ENCODE data around the gene MORC3. TPM values are rescaled to one million over a fixed set of nuclear protein-coding genes. Genes with fewer than 3 reads are reported as not detected.
"Not testable (repeated sequence)": the region's sequence is repeated elsewhere in the genome, so short reads cannot be mapped to it uniquely, and the experiment has no call there.

Gene MORC3, protein sequence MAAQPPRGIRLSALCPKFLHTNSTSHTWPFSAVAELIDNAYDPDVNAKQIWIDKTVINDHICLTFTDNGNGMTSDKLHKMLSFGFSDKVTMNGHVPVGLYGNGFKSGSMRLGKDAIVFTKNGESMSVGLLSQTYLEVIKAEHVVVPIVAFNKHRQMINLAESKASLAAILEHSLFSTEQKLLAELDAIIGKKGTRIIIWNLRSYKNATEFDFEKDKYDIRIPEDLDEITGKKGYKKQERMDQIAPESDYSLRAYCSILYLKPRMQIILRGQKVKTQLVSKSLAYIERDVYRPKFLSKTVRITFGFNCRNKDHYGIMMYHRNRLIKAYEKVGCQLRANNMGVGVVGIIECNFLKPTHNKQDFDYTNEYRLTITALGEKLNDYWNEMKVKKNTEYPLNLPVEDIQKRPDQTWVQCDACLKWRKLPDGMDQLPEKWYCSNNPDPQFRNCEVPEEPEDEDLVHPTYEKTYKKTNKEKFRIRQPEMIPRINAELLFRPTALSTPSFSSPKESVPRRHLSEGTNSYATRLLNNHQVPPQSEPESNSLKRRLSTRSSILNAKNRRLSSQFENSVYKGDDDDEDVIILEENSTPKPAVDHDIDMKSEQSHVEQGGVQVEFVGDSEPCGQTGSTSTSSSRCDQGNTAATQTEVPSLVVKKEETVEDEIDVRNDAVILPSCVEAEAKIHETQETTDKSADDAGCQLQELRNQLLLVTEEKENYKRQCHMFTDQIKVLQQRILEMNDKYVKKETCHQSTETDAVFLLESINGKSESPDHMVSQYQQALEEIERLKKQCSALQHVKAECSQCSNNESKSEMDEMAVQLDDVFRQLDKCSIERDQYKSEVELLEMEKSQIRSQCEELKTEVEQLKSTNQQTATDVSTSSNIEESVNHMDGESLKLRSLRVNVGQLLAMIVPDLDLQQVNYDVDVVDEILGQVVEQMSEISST
- 23.0 and 26.4 TPM in 2 replicates for total RNA-seq (2014; rRNA removed; shearing (Covaris generic))
- 34.3 and 37.8 TPM in 2 replicates for total RNA-seq (2022)
- percentile 81 among the genes with signal in this experiment for Bru-seq, nascent RNA
- BruChase-seq, experiment 1, labeled RNA remaining after a 6-hour chase: percentile 78 among the genes with signal in this experiment
- BruChase-seq, experiment 2, labeled RNA remaining after a 2-hour chase: percentile 77 among the genes with signal in this experiment
- long read RNA-seq, full-length matches to known transcripts: 15 of 30 reads
- long read RNA-seq, partial matches to known transcripts: 5 of 30 reads
- long read RNA-seq, other reads (novel, unspliced or antisense): 10 of 30 reads

DNA sequence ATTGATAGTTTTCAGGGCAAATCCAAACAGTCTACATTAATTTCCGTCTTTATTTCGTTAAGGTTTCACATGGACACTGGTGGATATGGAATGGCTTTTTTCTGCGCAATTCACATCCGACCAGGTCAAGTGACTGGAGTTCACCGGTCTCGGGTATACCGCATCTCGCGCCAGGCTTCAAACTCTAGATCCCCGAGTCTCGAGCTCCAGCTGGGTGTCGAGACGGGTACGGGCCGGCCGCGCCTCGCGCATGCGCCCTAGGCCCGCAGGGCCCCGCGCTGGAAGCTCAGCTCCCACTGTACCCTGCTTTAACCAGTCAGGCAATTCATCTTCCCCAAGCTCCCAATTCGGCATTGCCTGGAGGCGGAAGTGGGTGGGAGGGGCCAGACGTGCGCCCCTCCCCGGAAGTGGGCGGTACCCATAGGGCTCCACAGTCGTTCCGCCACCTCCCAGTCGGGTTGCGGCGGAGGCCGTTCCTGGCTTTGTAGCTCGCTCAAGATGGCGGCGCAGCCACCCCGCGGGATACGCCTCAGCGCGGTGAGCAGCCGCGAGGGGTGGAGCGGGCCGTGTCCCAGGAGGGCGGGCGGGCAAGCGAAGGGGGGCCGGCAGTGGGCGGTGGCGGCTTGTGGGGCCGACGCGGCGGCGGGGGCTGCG, at the start of gene MORC3:
TSS of gene MORC3 (plus strand) at position 431 of the 654 bp plus-strand sequence. CDS start at position 499, 68 bp downstream.
- Histone ChIP-seq H2AFZ (ENCODE audit: low read length) (peak within 1 kb of the TSS; percentile 80), H3K9me2 (ENCODE audit: insufficient read depth, low read length) (no peaks in the 10 kb centered on the region), H3K27ac (ENCODE audit: low read depth, low read length, poor library complexity, severe bottlenecking) (peak within 1 kb of the TSS; percentile 75), H3K79me2 (ENCODE audit: insufficient read depth, low read depth, low read length) (peaks cover 46% of the 10 kb centered on the region), H3K4me3 (ENCODE audit: low read depth, low read length, poor library complexity, severe bottlenecking) (peak within 1 kb of the TSS; percentile 86), H3K4me1 (ENCODE audit: insufficient read depth, low read length, poor library complexity, severe bottlenecking) (peaks cover 28% of the 10 kb centered on the region), H3K36me3 (ENCODE audit: insufficient read depth, low read length) (peaks cover 19% of the 10 kb centered on the region), H3K9me3 (ENCODE audit: low read length) (no peaks in the 10 kb centered on the region), H3K4me2 (ENCODE audit: low read length) (peak within 1 kb of the TSS; percentile 98), H4K20me1 (ENCODE audit: insufficient read depth, low read length) (peaks cover 16% of the 10 kb centered on the region)
- no peak for TF ChIP-seq EZH2phosphoT487 (IDR thresholded peaks at IDR 0.05; ENCODE audit: borderline replicate concordance, low read depth, low read length)
- TF ChIP-seq, protein P1, sequence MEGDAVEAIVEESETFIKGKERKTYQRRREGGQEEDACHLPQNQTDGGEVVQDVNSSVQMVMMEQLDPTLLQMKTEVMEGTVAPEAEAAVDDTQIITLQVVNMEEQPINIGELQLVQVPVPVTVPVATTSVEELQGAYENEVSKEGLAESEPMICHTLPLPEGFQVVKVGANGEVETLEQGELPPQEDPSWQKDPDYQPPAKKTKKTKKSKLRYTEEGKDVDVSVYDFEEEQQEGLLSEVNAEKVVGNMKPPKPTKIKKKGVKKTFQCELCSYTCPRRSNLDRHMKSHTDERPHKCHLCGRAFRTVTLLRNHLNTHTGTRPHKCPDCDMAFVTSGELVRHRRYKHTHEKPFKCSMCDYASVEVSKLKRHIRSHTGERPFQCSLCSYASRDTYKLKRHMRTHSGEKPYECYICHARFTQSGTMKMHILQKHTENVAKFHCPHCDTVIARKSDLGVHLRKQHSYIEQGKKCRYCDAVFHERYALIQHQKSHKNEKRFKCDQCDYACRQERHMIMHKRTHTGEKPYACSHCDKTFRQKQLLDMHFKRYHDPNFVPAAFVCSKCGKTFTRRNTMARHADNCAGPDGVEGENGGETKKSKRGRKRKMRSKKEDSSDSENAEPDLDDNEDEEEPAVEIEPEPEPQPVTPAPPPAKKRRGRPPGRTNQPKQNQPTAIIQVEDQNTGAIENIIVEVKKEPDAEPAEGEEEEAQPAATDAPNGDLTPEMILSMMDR (conservative IDR thresholded peaks at IDR 0.05; ENCODE audit: low read length): no peak
- ChIA-PET CTCF (ENCODE audit: unreplicated experiment) (interaction anchor here (0.5 to 1.5 kb wide), 8 partner anchors 22 to 182 kb away, joined by 3 to 4 read pairs (median 3); no protein-coding TSS in a partner anchor), POLR2A (interaction anchor here (0.5 to 9.6 kb wide), 22 partner anchors 10 to 1414 kb away, joined by 3 to 73 read pairs (median 4); no protein-coding TSS in a partner anchor)
- no TSS peak for BruUV-seq (replicated peaks)
- DNase-seq (ENCODE audit: low spot score): peak; percentile 99
- intact Hi-C loops (cut with micrococcal nuclease; ENCODE audit: unreplicated experiment): loop anchor here (1.0 kb wide), 2 partner anchors 22 to 31 kb away; no protein-coding TSS in a partner anchor

DNA sequence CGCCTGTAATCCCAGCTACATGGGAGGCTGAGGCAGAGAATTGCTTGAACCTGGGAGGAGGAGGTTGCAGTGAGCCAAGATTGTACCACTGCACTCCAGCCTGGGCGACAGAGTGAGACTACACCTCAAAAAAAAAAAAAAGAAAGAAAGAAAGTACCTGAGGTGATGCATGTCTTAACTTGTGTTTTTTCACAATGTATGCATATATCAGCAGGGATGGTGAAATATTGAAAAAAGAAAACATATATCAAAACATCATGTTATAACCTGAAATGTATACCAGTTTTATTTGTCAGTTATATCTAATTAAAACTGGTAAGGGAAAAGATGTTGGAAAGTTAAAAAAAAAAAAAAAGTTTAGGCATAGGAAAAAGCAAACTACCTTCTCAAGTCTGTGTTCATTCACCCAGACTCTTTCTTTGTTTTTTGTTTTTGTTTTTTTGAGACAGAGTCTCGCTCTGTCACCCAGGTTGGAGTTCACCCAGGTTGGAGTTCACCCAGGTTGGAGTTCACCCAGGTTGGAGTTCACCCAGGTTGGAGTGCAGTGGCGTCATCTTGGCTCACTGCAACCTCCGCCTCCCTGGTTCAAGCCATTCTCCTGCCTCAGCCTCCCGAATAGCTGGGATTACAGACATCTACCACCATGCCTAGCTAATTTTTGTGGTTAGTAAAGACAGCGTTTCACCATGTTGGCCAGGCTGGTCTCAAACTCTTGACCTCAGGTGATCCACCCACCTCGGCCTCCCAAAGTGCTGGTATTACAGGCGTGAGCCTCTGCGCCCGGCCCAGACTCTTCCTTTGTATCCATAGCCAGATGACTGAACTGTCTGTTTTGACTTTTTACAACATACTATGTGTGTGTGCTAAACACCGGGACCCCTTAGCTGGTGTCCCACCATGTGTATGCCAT, 49.0 kb upstream of the MORC3 start:
- H3K4me2 ChIP-seq (ENCODE audit: low read length); H3K9me2 ChIP-seq (ENCODE audit: insufficient read depth, low read length); BruUV-seq (replicated peaks); H2AFZ ChIP-seq (ENCODE audit: low read length); H3K79me2 ChIP-seq (ENCODE audit: insufficient read depth, low read depth, low read length); H3K27ac ChIP-seq (ENCODE audit: low read depth, low read length, poor library complexity, severe bottlenecking); H3K4me1 ChIP-seq (ENCODE audit: insufficient read depth, low read length, poor library complexity, severe bottlenecking); H3K9me3 ChIP-seq (ENCODE audit: low read length); intact Hi-C loops (cut with micrococcal nuclease; ENCODE audit: unreplicated experiment); DNase-seq (ENCODE audit: low spot score); CTCF ChIA-PET (ENCODE audit: unreplicated experiment); H4K20me1 ChIP-seq (ENCODE audit: insufficient read depth, low read length); H3K4me3 ChIP-seq (ENCODE audit: low read depth, low read length, poor library complexity, severe bottlenecking): not testable (repeated sequence)
- H3K36me3 ChIP-seq (ENCODE audit: insufficient read depth, low read length): peaks cover 15% of the 10 kb centered on the region; the same call in 1 of the 2 replicates
- POLR2A ChIA-PET: interaction anchor here (0.6 kb wide), 1 partner anchor 62 kb away, joined by 3 read pairs; no protein-coding TSS in a partner anchor

All from OCI-LY7 (cell line).